Right ventricle myocardium inferior (tissue), 1 donor: ENCODE data around the gene FGF12. TPM values are rescaled to one million over a fixed set of nuclear protein-coding genes. Genes with fewer than 3 reads are reported as not detected.
A peak's percentile ranks its signal among the peaks of the same experiment; 100 is the strongest.

Experiments
- ATAC-seq: fragments of 200-7000 bp; cut with Tn5 transposase; one replicate; pipeline ENCODE4 v1.9.1; 2020; ENCODE audit warnings: mild to moderate bottlenecking, moderate library complexity
- DNase-seq: peaks from one replicate; pipeline ENCODE4 v3.0.0; 2021; ENCODE audit errors: missing footprints
- intact Hi-C: fragments of 100-400 bp; cut with DNase I; formaldehyde crosslinking; loops from one replicate; pipeline ENCODE4 v1.11.0; 2022
- total RNA-seq: library from RNA; stranded (reverse); fragmentation: NEBNext Ultra II Directional; extraction: Animal tissue kit (Norgen Biotek cat#: 25700); gene quantifications from one replicate; pipeline ENCODE4 v1.2.1, GENCODE V29; 2021
- donor health status: DM: no; HTN: yes; CAD: no; lungs with severe emphysema.

The FGF12 gene
- total RNA-seq, 1 donor from 2014 or later = 340 TPM

DNA sequence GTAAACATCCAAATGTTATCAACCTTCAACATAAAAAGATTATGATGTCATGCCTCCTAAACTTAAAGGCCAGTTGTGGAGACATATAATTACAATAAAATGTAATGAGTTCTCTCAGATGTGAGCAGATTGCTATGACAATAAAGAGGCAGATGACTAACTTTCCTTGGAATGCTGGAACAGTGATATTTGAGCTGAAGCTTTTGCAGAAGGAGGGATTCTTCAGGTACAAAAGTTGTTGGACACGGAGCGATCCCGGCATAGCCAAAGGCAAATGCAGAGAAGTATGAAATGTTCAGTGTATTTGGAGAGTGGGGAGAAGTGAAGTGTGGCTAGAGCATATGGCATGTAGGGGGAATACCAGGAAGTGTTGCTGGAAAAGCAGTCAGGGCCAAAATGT is 520.1 kb downstream of the FGF12 start:
- DNase-seq (no peak), ATAC-seq (peak; percentile 9)

GRCh38 chr3:192194085-192194484 is 533.3 kb downstream of the FGF12 start:
- ATAC-seq (no peak), DNase-seq (no peak)
- intact Hi-C loops = no loop called here

More for the DNA sequence above, 520.1 kb downstream of the FGF12 start:
- intact Hi-C loops = no loop called here

DNA sequence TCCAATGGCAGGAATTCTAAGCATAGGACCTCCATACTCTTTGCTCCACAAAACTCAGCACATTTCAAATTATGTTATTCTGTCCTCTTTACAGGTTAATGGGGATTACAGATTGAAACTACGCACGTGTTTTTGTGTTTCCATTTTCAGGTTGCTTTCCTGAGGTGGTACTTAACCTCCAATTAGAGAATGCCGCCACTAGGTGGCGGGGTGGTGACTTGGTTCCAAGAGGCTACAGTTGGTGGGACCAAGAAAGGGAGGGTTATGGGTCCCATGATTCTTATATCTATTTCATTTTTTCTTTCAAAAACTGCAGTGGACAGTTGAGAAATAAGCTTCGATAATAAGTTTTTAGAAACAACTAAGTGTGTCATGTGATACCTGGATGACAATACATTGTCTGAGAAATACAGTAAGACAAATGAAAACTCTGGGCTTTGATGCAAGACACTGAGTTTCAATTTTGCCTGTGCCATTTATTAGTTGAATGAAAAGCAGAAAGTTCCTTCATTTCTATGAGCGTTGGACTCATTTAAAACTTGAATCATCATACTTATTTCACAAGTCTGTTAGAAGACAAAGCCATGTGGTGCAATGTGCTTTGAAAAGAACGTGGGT is 539.0 kb downstream of the FGF12 start:
- intact Hi-C loops = loop anchor here (5.0 to 10.0 kb wide), 2 partner anchors 146 to 254 kb away; no protein-coding TSS in a partner anchor
- ATAC-seq (no peak), DNase-seq (peak; percentile 73)

GRCh38 chr3:192187485-192188051 is 539.8 kb downstream of the FGF12 start:
- DNase-seq = no peak
- no peak for ATAC-seq
- intact Hi-C loops = loop anchor here (5.0 to 10.0 kb wide), 2 partner anchors 147 to 255 kb away; no protein-coding TSS in a partner anchor

- intact Hi-C loops = loop anchor here (5.0 to 10.0 kb wide), 2 partner anchors 148 to 256 kb away; no protein-coding TSS in a partner anchor
- no peak for ATAC-seq
- no peak for DNase-seq
Observed at GRCh38 chr3:192186498-192186897, 540.8 kb downstream of the FGF12 start.

- ATAC-seq = no peak
Observed at GRCh38 chr3:192186045-192186444, 541.3 kb downstream of the FGF12 start.

GRCh38 chr3:192183109-192183508 is 544.2 kb downstream of the FGF12 start:
- intact Hi-C loops = loop anchor here (10.0 kb wide), 1 partner anchor 152 kb away; no protein-coding TSS in a partner anchor
- no peak for DNase-seq
- ATAC-seq = no peak

More at GRCh38 chr3:192186045-192186444, 541.3 kb downstream of the FGF12 start:
- intact Hi-C loops = loop anchor here (5.0 to 10.0 kb wide), 2 partner anchors 149 to 256 kb away; no protein-coding TSS in a partner anchor
- no peak for DNase-seq

GRCh38 chr3:192181151-192181550 is 546.2 kb downstream of the FGF12 start:
- ATAC-seq (no peak), DNase-seq (no peak)
- intact Hi-C loops = loop anchor here (10.0 kb wide), 1 partner anchor 154 kb away; no protein-coding TSS in a partner anchor

DNA sequence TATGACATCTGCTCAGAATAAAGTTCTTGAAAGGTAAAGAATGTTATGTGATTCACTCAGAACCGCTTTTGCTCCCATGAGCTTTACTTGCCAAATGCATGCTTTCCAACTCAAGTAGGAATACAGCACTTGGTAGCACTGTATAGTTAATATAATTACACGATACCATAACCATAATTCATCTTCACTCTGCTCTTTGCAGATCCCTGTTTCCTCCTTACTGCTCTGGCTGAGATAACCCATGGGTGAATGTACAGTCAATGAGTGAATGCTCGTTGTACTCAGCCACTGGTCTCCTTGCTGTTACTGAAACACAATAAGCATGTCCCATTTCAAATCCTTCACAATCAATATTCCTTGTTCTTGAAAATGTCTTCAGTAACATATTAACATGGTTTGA is 550.0 kb downstream of the FGF12 start:
- no peak for DNase-seq
- ATAC-seq = no peak
- intact Hi-C loops = no loop called here

- DNase-seq (no peak), ATAC-seq (peak; percentile 48)
- intact Hi-C loops = no loop called here
Observed at GRCh38 chr3:192174283-192174682, 553.1 kb downstream of the FGF12 start.

DNA sequence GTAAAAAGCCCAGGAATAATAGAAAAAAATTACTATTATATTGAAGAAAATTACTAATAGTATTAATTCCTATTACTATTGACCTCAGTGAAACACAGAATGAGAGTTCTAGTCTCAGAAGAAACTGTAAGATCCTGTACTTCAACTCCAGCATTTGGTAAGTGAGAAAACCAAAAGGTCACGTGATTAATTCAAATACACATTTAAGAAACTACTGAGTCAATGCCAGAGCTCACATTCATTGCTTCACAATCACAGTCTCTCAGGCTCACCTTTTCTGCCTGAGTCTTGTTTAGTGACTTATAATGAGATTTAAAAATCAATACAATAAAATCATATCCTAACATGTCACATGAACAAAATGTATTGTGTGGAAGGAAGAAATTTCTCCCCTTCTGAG is 556.1 kb downstream of the FGF12 start:
- no peak for DNase-seq
- no peak for ATAC-seq
- intact Hi-C loops = no loop called here

- ATAC-seq = no peak
- DNase-seq = no peak
- intact Hi-C loops = no loop called here
Observed at GRCh38 chr3:192170659-192171058, 556.7 kb downstream of the FGF12 start.

- DNase-seq (no peak), ATAC-seq (no peak)
- intact Hi-C loops = no loop called here
Observed at GRCh38 chr3:192170031-192170430, 557.3 kb downstream of the FGF12 start.

DNA sequence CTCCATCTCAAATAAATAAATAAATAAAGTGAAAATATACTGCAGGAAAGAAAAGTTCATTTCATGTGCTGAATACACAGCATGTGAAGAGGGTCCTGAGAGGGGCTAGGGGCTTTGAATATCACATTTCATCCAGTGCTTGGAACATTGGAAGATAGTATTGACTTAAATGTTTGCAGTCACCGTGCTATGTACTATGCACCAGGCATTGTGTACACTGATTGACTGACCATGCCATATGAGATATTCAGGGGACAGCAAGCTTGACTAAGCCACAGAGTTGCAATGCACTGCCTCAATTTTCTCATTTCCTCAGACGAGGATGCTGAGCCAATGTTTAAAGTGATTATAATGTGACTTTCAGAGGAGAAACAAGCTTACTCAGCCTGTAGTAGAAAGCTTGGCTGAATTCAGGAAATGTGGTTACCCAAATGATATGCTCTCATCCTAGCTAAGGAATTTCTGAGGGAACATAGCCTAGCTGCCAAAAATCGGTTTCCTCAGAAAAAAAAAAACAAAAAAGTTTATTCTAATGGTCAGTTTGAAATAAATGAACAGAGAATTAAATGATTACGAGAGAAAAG is 557.9 kb downstream of the FGF12 start:
- no peak for ATAC-seq
- intact Hi-C loops = no loop called here
- no peak for DNase-seq

- ATAC-seq = no peak
Observed at GRCh38 chr3:192168202-192168601, 559.1 kb downstream of the FGF12 start.

GRCh38 chr3:192165552-192165951 is 561.8 kb downstream of the FGF12 start:
- intact Hi-C loops = no loop called here
- DNase-seq (no peak), ATAC-seq (no peak)

More at GRCh38 chr3:192168202-192168601, 559.1 kb downstream of the FGF12 start:
- intact Hi-C loops = no loop called here
- no peak for DNase-seq

GRCh38 chr3:192161661-192162060 is 565.7 kb downstream of the FGF12 start:
- DNase-seq (no peak), ATAC-seq (no peak)
- intact Hi-C loops = no loop called here

DNA sequence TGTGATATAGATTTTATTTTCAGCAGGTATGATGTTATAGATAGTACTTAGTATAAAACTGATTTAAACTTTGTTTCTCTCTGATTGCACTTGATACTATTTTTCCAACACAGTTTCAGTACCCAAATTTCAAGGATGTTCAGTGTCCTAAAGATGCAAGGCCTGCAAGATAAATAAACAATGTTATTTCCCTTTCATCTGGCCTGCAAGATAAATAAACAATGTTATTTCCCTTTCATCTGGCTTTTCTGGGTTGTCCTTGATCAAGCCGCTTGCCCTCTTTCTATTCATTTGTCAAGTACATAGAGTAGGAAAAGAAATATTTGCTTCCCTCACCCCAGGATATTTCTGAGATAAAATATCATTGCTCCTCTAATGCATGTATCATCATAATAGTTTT is 571.0 kb downstream of the FGF12 start:
- intact Hi-C loops = no loop called here
- DNase-seq = no peak
- ATAC-seq = no peak

- no peak for ATAC-seq
- no peak for DNase-seq
- intact Hi-C loops = no loop called here
Observed at GRCh38 chr3:192155194-192155593, 572.1 kb downstream of the FGF12 start.

DNA sequence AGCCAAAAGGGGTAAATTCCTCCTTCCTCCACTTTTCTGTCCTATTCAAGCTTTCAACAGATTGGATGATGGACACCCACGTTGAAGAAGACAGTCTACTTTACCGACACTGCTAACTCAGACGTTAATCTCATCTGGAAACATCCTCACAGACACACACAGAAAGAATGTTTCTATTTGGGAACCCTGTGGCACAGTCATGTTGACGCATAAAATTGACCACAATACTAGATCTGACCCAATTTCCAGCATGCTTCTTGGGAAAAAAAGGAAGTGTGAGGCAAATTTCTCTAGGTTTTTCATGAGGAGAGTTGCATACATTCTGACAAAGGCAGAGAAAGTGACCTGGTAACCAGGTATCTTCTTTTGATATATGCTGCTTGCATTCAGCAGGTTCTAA is 594.1 kb downstream of the FGF12 start:
- DNase-seq (no peak), ATAC-seq (no peak)
- intact Hi-C loops = loop anchor here (5.0 kb wide), 1 partner anchor 309 kb away; no protein-coding TSS in a partner anchor
